Uterus (tissue), 2 donors: ENCODE data around the gene BTBD9.

ENCODE experiments used
- CTCF ChIP-seq, 4 experiments: fragments of 200-600 bp in 2 of 4; fragments of 450-650 bp in 2 of 4; sonication (generic) in 2 of 4; IDR thresholded peaks; one replicate each; pipeline ENCODE4 v1.5.1; 2016 to 2019; ENCODE audit warnings: antibody characterized with exemption in 4 of 4, mild to moderate bottlenecking in 2 of 4, moderate library complexity in 1 of 4
- POLR2A ChIP-seq, 2 donors: fragments of 450-650 bp; IDR thresholded peaks; one replicate each; pipeline ENCODE4 v1.6.1; 2016; ENCODE audit warnings: antibody characterized with exemption in 2 of 2, mild to moderate bottlenecking in 1 of 2, moderate library complexity in 1 of 2

GRCh38 chr6:38225766-38226165, 414.0 kb downstream of the BTBD9 start:
- no peak for TF ChIP-seq POLR2A (IDR thresholded peaks at IDR 0.05)
- no peak for TF ChIP-seq CTCF (IDR thresholded peaks at IDR 0.05)
